IMR-90 (cell line): Measurements from ENCODE around the gene WBP11. TPM values are rescaled to one million over a fixed set of nuclear protein-coding genes. Genes with fewer than 3 reads are reported as not detected.

Experiments used
- ATAC-seq: fragments of 200-7000 bp; cut with Tn5 transposase; 2 replicates; pipeline ENCODE4 v1.9.1; 2020; ENCODE audit warnings: low read depth, mild to moderate bottlenecking, moderate library complexity
- BruUV-seq: library from RNA; stranded (reverse); fragments of 400-500 nt; replicated peaks from 2 replicates; lab custom pipeline; 2021; lab: Mats Ljungman, UMichigan
- CTCF ChIA-PET: fragments of 300-600 bp; formaldehyde crosslinking; extraction: SDS; loops from one replicate; lab custom pipeline; 2021; ENCODE audit warnings: antibody characterized with exemption; lab: Yijun Ruan, JAX
- POLR2A ChIA-PET: fragments of 300-600 bp; sonication (Branson Sonifier 250); formaldehyde crosslinking; loops from one replicate; lab custom pipeline; 2022; ENCODE audit warnings: antibody characterized with exemption; ENCODE audit not compliant: unreplicated experiment; lab: Charles Lee
- DNase-seq: peaks from one replicate; pipeline ENCODE4 v3.0.0; 2013
- H2AFZ ChIP-seq: replicated peaks from 2 replicates; pipeline ENCODE3; 2013; ENCODE audit warnings: low read length, mild to moderate bottlenecking; ENCODE audit not compliant: poor library complexity
- H2AK5ac ChIP-seq: 2 replicates; pipeline ENCODE4 v1.6.1; 2013; ENCODE audit warnings: low read depth, low read length, inconsistent platforms
- H2AK9ac ChIP-seq: replicated peaks from 2 replicates; pipeline ENCODE3; 2013; ENCODE audit warnings: mild to moderate bottlenecking, low read depth, low read length, moderate library complexity; ENCODE audit not compliant: poor library complexity
- H2BK120ac ChIP-seq: 2 replicates; pipeline ENCODE4 v1.6.1; 2013; ENCODE audit warnings: low read depth, low read length, inconsistent platforms
- H2BK15ac ChIP-seq: 3 replicates; pipeline ENCODE4 v1.6.1; 2013; ENCODE audit warnings: low read depth, low read length, inconsistent platforms
- H2BK20ac ChIP-seq: 2 replicates; pipeline ENCODE4 v1.6.1; 2013; ENCODE audit warnings: low read depth, mild to moderate bottlenecking, inconsistent platforms, low read length, moderate library complexity
- H2BK5ac ChIP-seq: 2 replicates; pipeline ENCODE4 v1.6.1; 2013; ENCODE audit warnings: mild to moderate bottlenecking, low read depth, low read length, inconsistent platforms; ENCODE audit not compliant: poor library complexity, severe bottlenecking
- H3K14ac ChIP-seq: replicated peaks from 2 replicates; pipeline ENCODE4 v1.6.1; 2013; ENCODE audit warnings: low read depth, low read length, inconsistent platforms
- H3K18ac ChIP-seq: 2 replicates; pipeline ENCODE4 v1.6.1; 2013; ENCODE audit warnings: low read depth, low read length, control low read depth
- H3K23ac ChIP-seq: 2 replicates; pipeline ENCODE4 v1.6.1; 2013; ENCODE audit warnings: low read depth, low read length, inconsistent platforms
- H3K27ac ChIP-seq: 2 replicates; pipeline ENCODE4 v1.5.1; 2013; ENCODE audit warnings: mild to moderate bottlenecking, control low read depth, low read length; ENCODE audit not compliant: insufficient read depth
- H3K27me3 ChIP-seq: 2 replicates; pipeline ENCODE4 v1.6.1; 2013; ENCODE audit warnings: low read length; ENCODE audit not compliant: control insufficient read depth, insufficient read depth
- H3K36me3 ChIP-seq: 2 replicates; pipeline ENCODE4 v1.6.1; 2013; ENCODE audit warnings: low read length, mixed read lengths; ENCODE audit not compliant: control insufficient read depth, insufficient read depth
- H3K4ac ChIP-seq: 2 replicates; pipeline ENCODE4 v1.6.1; 2013; ENCODE audit warnings: low read depth, low read length, inconsistent platforms
- H3K4me1 ChIP-seq: 2 replicates; pipeline ENCODE4 v1.6.1; 2013; ENCODE audit warnings: low read length, mixed read lengths; ENCODE audit not compliant: control insufficient read depth, insufficient read depth
- H3K4me2 ChIP-seq: 2 replicates; pipeline ENCODE4 v1.6.1; 2013; ENCODE audit warnings: low read depth, mild to moderate bottlenecking, control low read depth, low read length, moderate library complexity
- H3K4me3 ChIP-seq: 2 replicates; pipeline ENCODE4 v1.5.1; 2013; ENCODE audit warnings: low read depth, mild to moderate bottlenecking, control low read depth, low read length, moderate library complexity; ENCODE audit not compliant: insufficient read depth
- H3K56ac ChIP-seq: 2 replicates; pipeline ENCODE4 v1.6.1; 2013; ENCODE audit warnings: low read length, inconsistent platforms; ENCODE audit not compliant: insufficient read depth; ENCODE audit errors: extremely low read depth
- H3K79me1 ChIP-seq, 2 experiments: 2 replicates each; pipeline ENCODE4 v1.6.1; 2013; ENCODE audit warnings: low read length in 2 of 2, inconsistent platforms in 1 of 2, low read depth in 1 of 2
- H3K9ac ChIP-seq: 2 replicates; pipeline ENCODE4 v1.6.1; 2013; ENCODE audit warnings: low read depth, low read length, control low read depth
- H3K9me1 ChIP-seq: 2 replicates; pipeline ENCODE4 v1.6.1; 2013; ENCODE audit warnings: low read length, inconsistent platforms; ENCODE audit not compliant: insufficient read depth
- H3K9me3 ChIP-seq: 2 replicates; pipeline ENCODE4 v1.6.1; 2013; ENCODE audit warnings: low read length; ENCODE audit not compliant: control insufficient read depth, insufficient read depth
- H4K20me1 ChIP-seq: 2 replicates; pipeline ENCODE4 v1.6.1; 2013; ENCODE audit warnings: low read length, inconsistent platforms; ENCODE audit not compliant: insufficient read depth
- H4K5ac ChIP-seq: 2 replicates; pipeline ENCODE4 v1.6.1; 2013; ENCODE audit warnings: mild to moderate bottlenecking, low read depth, low read length, control low read depth
- H4K8ac ChIP-seq, 2 experiments: 2 replicates each; pipeline ENCODE4 v1.6.1; 2013; ENCODE audit warnings: low read depth in 2 of 2, low read length in 2 of 2, control low read depth in 1 of 2, inconsistent platforms in 1 of 2
- H4K91ac ChIP-seq: 2 replicates; pipeline ENCODE4 v1.6.1; 2013; ENCODE audit warnings: low read depth, low read length, inconsistent platforms; ENCODE audit not compliant: insufficient read depth
- NFE2L2 ChIP-seq: fragments of 150-350 bp; IDR thresholded peaks from 2 replicates; pipeline ENCODE4 v1.6.1; 2016; ENCODE audit warnings: low read depth, mild to moderate bottlenecking, low read length
- WGBS, 2 experiments: methylation state at CpG; one replicate each; pipeline versions ENCODE4 v1.1.5 to v1.1.7; 2013; ENCODE audit warnings: missing lambda C conversion rate in 2 of 2; ENCODE audit not compliant: insufficient read length in 1 of 2; ENCODE audit errors: extremely low coverage in 2 of 2; 5-methylcytosine and 5-hydroxymethylcytosine counted together
- dilution Hi-C: fragments of 300-500 bp; cut with HindIII; formaldehyde crosslinking; loops from one replicate; pipeline ENCODE4 v1.14.3; 2018; ENCODE audit warnings: low sequenced_read_pairs; ENCODE audit not compliant: unreplicated experiment
- in situ Hi-C: fragments of 300-500 bp; cut with MboI; formaldehyde crosslinking; loops from 3 replicates; pipeline ENCODE4 v1.14.3; 2019; ENCODE audit warnings: low sequenced_read_pairs, inconsistent platforms, mixed read lengths
- intact Hi-C: fragments of 100-400 bp; cut with micrococcal nuclease; formaldehyde crosslinking; loops from 2 replicates; pipeline ENCODE4 v1.10.0; 2022
- polyA plus RNA-seq, 3 experiments: library from polyadenylated mRNA; depleted of rRNA; stranded (reverse); fragments of >200 nt; gene quantifications; 2 replicates each; pipeline ENCODE4 v1.2.3, GENCODE V29; 2012; ENCODE audit warnings: low replicate concordance in 1 of 3
- total RNA-seq: library from RNA; depleted of rRNA; stranded (reverse); fragments of >200 nt; gene quantifications from 2 replicates; pipeline ENCODE4 v1.2.3, GENCODE V29; 2012

WBP11 gene
- total and polyA plus RNA-seq, 2 of the 4 experiments (the other 2 are of a cell fraction), result 2.5 to 18.3 TPM

- ATAC-seq, result no peak
- Histone ChIP-seq H3K27ac (no peak within 1 kb of the TSS), H2AFZ (peak within 1 kb of the TSS; percentile 61), H3K9ac (no peak within 1 kb of the TSS), H2BK20ac (peak within 1 kb of the TSS; percentile 74), H2BK15ac (peak within 1 kb of the TSS; percentile 71; the same call in 1 of the 3 replicates), H3K23ac (no peak within 1 kb of the TSS), H2AK9ac (no peak within 1 kb of the TSS), H4K5ac (peak within 1 kb of the TSS; percentile 25; the same call in 1 of the 2 replicates), H3K36me3 (no peaks in the 10 kb centered on the region), H3K9me3 (no peaks in the 10 kb centered on the region), H2BK5ac (peak within 1 kb of the TSS; percentile 74), H3K4me3 (no peak within 1 kb of the TSS), H3K4me2 (no peak within 1 kb of the TSS), H4K91ac (peak within 1 kb of the TSS; percentile 82), H3K4ac (peak within 1 kb of the TSS; percentile 45), H3K27me3 (no peaks in the 10 kb centered on the region), H3K9me1 (no peaks in the 10 kb centered on the region; the same call in 1 of the 2 replicates), H3K14ac (no peak within 1 kb of the TSS), H4K8ac (peak within 1 kb of the TSS in 1 of 2 experiments; percentile 18; a peak in 1 of 4 replicates), H2BK120ac (peak within 1 kb of the TSS; percentile 66), H2AK5ac (peak within 1 kb of the TSS; percentile 29), H3K18ac (no peak within 1 kb of the TSS; the same call in 1 of the 2 replicates), H3K4me1 (peaks cover 3% of the 10 kb centered on the region; the same call in 1 of the 2 replicates), H3K56ac (peak within 1 kb of the TSS; percentile 12; the same call in 1 of the 2 replicates), H3K79me1 (no peaks in the 10 kb centered on the region), H4K20me1 (no peaks in the 10 kb centered on the region)
- intact Hi-C loops, result loop anchor here (10.0 kb wide), 1 partner anchor 209 kb away; no protein-coding TSS in a partner anchor
- dilution Hi-C loops, result no loop called here
- in situ Hi-C loops, result loop anchor here (5.0 kb wide), 1 partner anchor 154 kb away; no protein-coding TSS in a partner anchor
- ChIA-PET CTCF (no interaction called here), POLR2A (no interaction called here)
- no peak for DNase-seq
- WGBS, 2 experiments, result 91% methylated on average over 6 of the region's 10 CpGs; no CpG with 5 or more reads in 1 of the 2 experiments
- no TSS peak for BruUV-seq
- TF ChIP-seq NFE2L2, result no peak
Observed at GRCh38 chr12:14843425-14843887, 40.2 kb upstream of the WBP11 start, which contains the start of gene ART4. TSS of gene ART4 (minus strand) at chr12:14843526. CDS start at chr12:14843113, 413 bp downstream.
